WTC11 (cell line): ENCODE data around the gene RCL1. TPM values are rescaled to one million over a fixed set of nuclear protein-coding genes. Genes with fewer than 3 reads are reported as not detected.

Experiments used
- ATAC-seq: fragments of 200-7000 bp; cut with Tn5 transposase; 2 replicates; pipeline ENCODE4 v1.10.0; 2021; ENCODE audit warnings: mild to moderate bottlenecking, moderate library complexity
- CTCF ChIA-PET: fragments of 300-600 bp; sonication (Branson Sonifier 250); formaldehyde crosslinking; loops from one replicate; lab custom pipeline; 2021; ENCODE audit warnings: antibody characterized with exemption; lab: Charles Lee
- POLR2A ChIA-PET: fragments of 350-600 bp; sonication (Branson Sonifier 250); formaldehyde crosslinking; loops from one replicate; lab custom pipeline; 2021; ENCODE audit warnings: antibody characterized with exemption; lab: Charles Lee
- DNase-seq: peaks from one replicate; pipeline ENCODE4 v3.0.0; 2021; ENCODE audit warnings: low spot score
- H3K27ac Mint-ChIP-seq: 2 replicates; pipeline ENCODE4 v1.8.0; 2021; ENCODE audit warnings: mixed read lengths
- H3K27me3 Mint-ChIP-seq: 2 replicates; pipeline ENCODE4 v1.8.0; 2021; ENCODE audit warnings: low read depth, mild to moderate bottlenecking, moderate library complexity, mixed read lengths
- H3K36me3 Mint-ChIP-seq: 2 replicates; pipeline ENCODE4 v1.8.0; 2021; ENCODE audit warnings: mixed read lengths
- H3K4me1 Mint-ChIP-seq: 2 replicates; pipeline ENCODE4 v1.8.0; 2022; ENCODE audit warnings: mixed read lengths
- H3K4me3 Mint-ChIP-seq: 2 replicates; pipeline ENCODE4 v1.8.0; 2021; ENCODE audit warnings: mild to moderate bottlenecking, moderate library complexity, mixed read lengths
- H3K9me3 Mint-ChIP-seq: 2 replicates; pipeline ENCODE4 v1.8.0; 2021; ENCODE audit warnings: mixed read lengths
- FOXJ3 ChIP-seq: sonication (generic); formaldehyde crosslinking; IDR thresholded peaks from 2 replicates; pipeline ENCODE4 v1.9.0; 2021; ENCODE audit warnings: missing genetic modification reagents, mild to moderate bottlenecking, borderline replicate concordance
- GTF2I ChIP-seq: fragments of 250-450 bp; sonication (Bioruptor Pico); conservative IDR thresholded peaks from 2 replicates; pipeline ENCODE4 v1.4.0; 2021; ENCODE audit warnings: mild to moderate bottlenecking
- NFATC4 ChIP-seq: fragments of 250-450 bp; sonication (Bioruptor Pico); IDR thresholded peaks from 2 replicates; pipeline ENCODE4 v1.9.0; 2021; ENCODE audit warnings: mild to moderate bottlenecking
- SMAD3 ChIP-seq: sonication (generic); formaldehyde crosslinking; IDR thresholded peaks from 2 replicates; pipeline ENCODE4 v1.8.0; 2022; ENCODE audit warnings: missing genetic modification reagents, mild to moderate bottlenecking, borderline replicate concordance
- SOX15 ChIP-seq: fragments of 250-450 bp; sonication (Bioruptor Pico); IDR thresholded peaks from 2 replicates; pipeline ENCODE4 v1.9.0; 2021; ENCODE audit warnings: mild to moderate bottlenecking
- TEAD1 ChIP-seq: sonication (generic); formaldehyde crosslinking; IDR thresholded peaks from 2 replicates; pipeline ENCODE4 v1.8.0; 2022; ENCODE audit warnings: mild to moderate bottlenecking, missing genetic modification reagents
- ZNF138 ChIP-seq: sonication (generic); formaldehyde crosslinking; conservative IDR thresholded peaks from 2 replicates; pipeline ENCODE4 v1.8.1; 2022; ENCODE audit warnings: mild to moderate bottlenecking, moderate library complexity, missing genetic modification reagents
- ZNF263 ChIP-seq: sonication (generic); formaldehyde crosslinking; IDR thresholded peaks from 2 replicates; pipeline ENCODE4 v1.8.1; 2022; ENCODE audit warnings: low read depth, mild to moderate bottlenecking, moderate library complexity, missing genetic modification reagents
- total RNA-seq: library from RNA; stranded (reverse); gene quantifications from 3 replicates; pipeline ENCODE4 v1.2.3, GENCODE V29; 2021
- TF ChIP-seq, protein P1 (sequence below): fragments of 250-450 bp; sonication (Bioruptor Pico); IDR thresholded peaks from 2 replicates; pipeline ENCODE4 v1.8.0; 2021; ENCODE audit warnings: mild to moderate bottlenecking
- TF ChIP-seq, protein P2 (sequence below): sonication (generic); formaldehyde crosslinking; IDR thresholded peaks from 2 replicates; pipeline ENCODE4 v1.8.0; 2023; ENCODE audit warnings: missing genetic modification reagents
- TF ChIP-seq, protein P3 (sequence below): sonication (generic); formaldehyde crosslinking; IDR thresholded peaks from 2 replicates; pipeline ENCODE4 v1.8.0; 2022; ENCODE audit warnings: missing genetic modification reagents
- TF ChIP-seq, protein P4 (sequence below): sonication (generic); formaldehyde crosslinking; IDR thresholded peaks from 2 replicates; pipeline ENCODE4 v1.8.0; 2022; ENCODE audit warnings: mild to moderate bottlenecking, missing genetic modification reagents

RCL1 gene
- total RNA-seq, 1 experiment from 2014 or later, result 27.2 TPM

DNA sequence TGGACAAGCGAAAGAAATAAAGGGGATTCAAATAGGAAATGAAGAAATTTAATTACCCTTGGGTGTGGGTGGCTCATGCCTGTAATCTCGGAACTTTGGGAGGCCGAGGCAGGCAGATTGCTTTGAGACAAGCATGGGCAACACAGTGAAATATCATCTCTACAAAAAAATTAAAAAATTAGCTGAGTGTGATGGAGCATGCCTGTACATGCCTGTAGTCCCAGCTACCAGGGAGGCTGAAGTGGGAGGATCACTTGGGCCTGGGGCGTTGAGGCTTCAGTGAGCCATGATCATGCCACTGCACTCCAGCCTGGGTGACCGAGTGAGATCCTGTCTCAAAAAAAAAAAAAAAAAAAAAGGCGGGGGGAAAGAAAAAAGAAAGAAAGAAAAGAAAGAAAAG lies 4.0 kb upstream of the RCL1 start:
- H3K9me3 Mint-ChIP-seq, result no peaks in the 10 kb centered on the region
- DNase-seq, result no peak
- peaks cover 20% of the 10 kb centered on the region for H3K4me1 Mint-ChIP-seq
- H3K27me3 Mint-ChIP-seq, result peaks cover 5% of the 10 kb centered on the region
- H3K36me3 Mint-ChIP-seq, result no peaks in the 10 kb centered on the region
- POLR2A ChIA-PET, result no interaction called here
- no peak for ATAC-seq
- H3K4me3 Mint-ChIP-seq, result no peak overlapping the region
- CTCF ChIA-PET, result interaction anchor here (0.7 to 1.5 kb wide), 2 partner anchors 8 to 25 kb away, joined by 3 to 4 read pairs; no protein-coding TSS in a partner anchor
- no peak overlapping the region for H3K27ac Mint-ChIP-seq
- TF ChIP-seq SOX15 (CRISPR knock-in tag), result no peak
- no peak for TF ChIP-seq NFATC4 (CRISPR knock-in tag)
- no peak for TF ChIP-seq ZNF263 (CRISPR knock-in tag)
- TF ChIP-seq, protein P1, sequence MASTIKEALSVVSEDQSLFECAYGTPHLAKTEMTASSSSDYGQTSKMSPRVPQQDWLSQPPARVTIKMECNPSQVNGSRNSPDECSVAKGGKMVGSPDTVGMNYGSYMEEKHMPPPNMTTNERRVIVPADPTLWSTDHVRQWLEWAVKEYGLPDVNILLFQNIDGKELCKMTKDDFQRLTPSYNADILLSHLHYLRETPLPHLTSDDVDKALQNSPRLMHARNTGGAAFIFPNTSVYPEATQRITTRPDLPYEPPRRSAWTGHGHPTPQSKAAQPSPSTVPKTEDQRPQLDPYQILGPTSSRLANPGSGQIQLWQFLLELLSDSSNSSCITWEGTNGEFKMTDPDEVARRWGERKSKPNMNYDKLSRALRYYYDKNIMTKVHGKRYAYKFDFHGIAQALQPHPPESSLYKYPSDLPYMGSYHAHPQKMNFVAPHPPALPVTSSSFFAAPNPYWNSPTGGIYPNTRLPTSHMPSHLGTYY (CRISPR knock-in tag), result no peak
- TF ChIP-seq FOXJ3 (CRISPR knock-in tag), result no peak
- no peak for TF ChIP-seq TEAD1 (CRISPR knock-in tag)
- TF ChIP-seq GTF2I (CRISPR knock-in tag), result no peak

DNA sequence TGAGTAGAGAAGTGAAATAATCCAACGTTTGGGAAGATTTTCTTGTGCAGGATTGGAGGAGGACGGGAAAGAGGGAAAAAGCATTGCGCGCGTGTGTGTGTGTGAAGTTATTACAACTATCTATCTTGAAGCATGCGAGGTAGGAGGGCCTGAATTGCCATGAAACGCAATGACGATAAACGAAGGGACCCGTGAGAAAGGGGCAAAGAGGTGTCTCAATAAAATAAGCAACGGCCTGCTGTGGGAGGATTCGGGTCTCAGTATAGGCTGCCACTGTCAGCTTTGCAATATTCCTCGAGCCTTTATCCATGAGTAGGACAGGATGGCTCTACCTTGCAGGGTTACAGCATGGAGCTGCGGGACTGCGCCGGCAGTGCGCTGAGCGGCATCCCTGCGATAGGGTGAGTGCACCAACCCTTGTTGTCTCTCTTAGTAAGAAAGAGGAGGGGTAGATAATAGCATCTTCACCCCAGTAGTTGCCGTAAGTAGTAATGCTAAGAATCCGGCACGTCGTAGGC lies 631 bp upstream of the RCL1 start:
- H3K36me3 Mint-ChIP-seq, result peaks cover 13% of the 10 kb centered on the region
- TF ChIP-seq, protein P2, sequence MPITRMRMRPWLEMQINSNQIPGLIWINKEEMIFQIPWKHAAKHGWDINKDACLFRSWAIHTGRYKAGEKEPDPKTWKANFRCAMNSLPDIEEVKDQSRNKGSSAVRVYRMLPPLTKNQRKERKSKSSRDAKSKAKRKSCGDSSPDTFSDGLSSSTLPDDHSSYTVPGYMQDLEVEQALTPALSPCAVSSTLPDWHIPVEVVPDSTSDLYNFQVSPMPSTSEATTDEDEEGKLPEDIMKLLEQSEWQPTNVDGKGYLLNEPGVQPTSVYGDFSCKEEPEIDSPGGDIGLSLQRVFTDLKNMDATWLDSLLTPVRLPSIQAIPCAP (CRISPR knock-in tag), result no peak
- peak; percentile 25; the same call in 1 of the 2 replicates for TF ChIP-seq SMAD3 (CRISPR knock-in tag)
- TF ChIP-seq, protein P3, sequence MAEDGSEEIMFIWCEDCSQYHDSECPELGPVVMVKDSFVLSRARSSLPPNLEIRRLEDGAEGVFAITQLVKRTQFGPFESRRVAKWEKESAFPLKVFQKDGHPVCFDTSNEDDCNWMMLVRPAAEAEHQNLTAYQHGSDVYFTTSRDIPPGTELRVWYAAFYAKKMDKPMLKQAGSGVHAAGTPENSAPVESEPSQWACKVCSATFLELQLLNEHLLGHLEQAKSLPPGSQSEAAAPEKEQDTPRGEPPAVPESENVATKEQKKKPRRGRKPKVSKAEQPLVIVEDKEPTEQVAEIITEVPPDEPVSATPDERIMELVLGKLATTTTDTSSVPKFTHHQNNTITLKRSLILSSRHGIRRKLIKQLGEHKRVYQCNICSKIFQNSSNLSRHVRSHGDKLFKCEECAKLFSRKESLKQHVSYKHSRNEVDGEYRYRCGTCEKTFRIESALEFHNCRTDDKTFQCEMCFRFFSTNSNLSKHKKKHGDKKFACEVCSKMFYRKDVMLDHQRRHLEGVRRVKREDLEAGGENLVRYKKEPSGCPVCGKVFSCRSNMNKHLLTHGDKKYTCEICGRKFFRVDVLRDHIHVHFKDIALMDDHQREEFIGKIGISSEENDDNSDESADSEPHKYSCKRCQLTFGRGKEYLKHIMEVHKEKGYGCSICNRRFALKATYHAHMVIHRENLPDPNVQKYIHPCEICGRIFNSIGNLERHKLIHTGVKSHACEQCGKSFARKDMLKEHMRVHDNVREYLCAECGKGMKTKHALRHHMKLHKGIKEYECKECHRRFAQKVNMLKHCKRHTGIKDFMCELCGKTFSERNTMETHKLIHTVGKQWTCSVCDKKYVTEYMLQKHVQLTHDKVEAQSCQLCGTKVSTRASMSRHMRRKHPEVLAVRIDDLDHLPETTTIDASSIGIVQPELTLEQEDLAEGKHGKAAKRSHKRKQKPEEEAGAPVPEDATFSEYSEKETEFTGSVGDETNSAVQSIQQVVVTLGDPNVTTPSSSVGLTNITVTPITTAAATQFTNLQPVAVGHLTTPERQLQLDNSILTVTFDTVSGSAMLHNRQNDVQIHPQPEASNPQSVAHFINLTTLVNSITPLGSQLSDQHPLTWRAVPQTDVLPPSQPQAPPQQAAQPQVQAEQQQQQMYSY (CRISPR knock-in tag), result 0 out of 2 replicates have a peak, but pooled peaks have one; percentile 2
- H3K4me1 Mint-ChIP-seq, result peaks cover 30% of the 10 kb centered on the region
- H3K4me3 Mint-ChIP-seq, result peak overlapping the region; percentile 75
- no peak for DNase-seq
- H3K9me3 Mint-ChIP-seq, result peaks cover 15% of the 10 kb centered on the region
- POLR2A ChIA-PET, result interaction anchor here (1.0 to 3.3 kb wide), 4 partner anchors 22 to 79 kb away, joined by 3 to 16 read pairs (median 3); partner anchors contain the start of gene AK3
- ATAC-seq, result peak; percentile 57
- peaks cover 5% of the 10 kb centered on the region for H3K27me3 Mint-ChIP-seq
- H3K27ac Mint-ChIP-seq, result peak overlapping the region; percentile 85
- CTCF ChIA-PET, result interaction anchor here (0.6 to 4.5 kb wide), 5 partner anchors 12 to 808 kb away, joined by 3 to 24 read pairs (median 3); no protein-coding TSS in a partner anchor

DNA sequence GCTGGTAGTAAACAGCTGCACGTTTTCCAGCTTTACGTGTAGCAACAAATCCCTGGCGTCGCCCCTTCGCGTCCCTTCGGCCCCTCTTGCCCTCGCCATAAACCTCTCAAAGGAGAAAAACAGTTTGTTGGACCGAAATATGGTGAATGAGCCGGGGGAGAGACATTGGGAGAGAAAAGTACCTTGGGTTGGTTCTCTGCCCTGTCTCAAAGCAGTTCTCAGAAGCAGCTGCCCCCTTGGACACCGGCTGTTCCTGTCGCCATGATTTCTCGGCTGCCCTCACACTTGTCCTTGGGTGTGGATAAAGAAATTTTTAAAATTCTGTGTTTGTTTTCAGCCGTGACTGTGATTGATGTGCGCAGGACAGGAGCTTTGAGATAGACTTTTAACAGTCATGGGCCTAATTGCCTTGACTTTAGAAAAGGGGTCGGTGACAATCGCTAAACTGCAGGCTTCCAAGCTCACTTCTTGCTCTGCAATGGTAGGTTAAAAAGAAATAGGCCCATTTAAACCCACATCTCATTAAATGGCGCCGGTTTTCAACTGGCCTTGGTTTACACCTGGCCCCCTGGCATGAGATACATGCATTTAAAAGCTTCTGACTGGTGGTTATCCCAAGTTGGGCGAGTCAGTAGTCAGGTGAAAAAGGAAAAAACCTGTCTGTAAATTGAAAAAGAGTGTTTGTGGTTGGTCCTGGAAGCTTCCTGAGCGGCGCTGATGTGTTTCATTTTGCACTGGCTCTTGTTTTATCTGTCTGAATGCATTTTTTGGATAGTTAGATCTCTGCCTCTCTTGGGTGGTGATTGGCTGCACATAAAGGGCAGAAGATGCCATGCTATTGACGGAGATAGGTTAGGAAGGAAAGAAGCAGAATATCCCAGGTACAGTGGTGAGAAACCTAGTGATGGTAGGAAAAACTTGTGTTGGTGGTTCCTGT lies 983 bp downstream of the RCL1 start:
- peaks cover 44% of the 10 kb centered on the region for H3K4me1 Mint-ChIP-seq
- peak overlapping the region; percentile 88 for H3K27ac Mint-ChIP-seq
- H3K36me3 Mint-ChIP-seq, result peaks cover 15% of the 10 kb centered on the region
- peaks cover 18% of the 10 kb centered on the region for H3K9me3 Mint-ChIP-seq
- CTCF ChIA-PET, result interaction anchor here (1.1 to 4.5 kb wide), 4 partner anchors 12 to 771 kb away, joined by 3 to 24 read pairs (median 4); no protein-coding TSS in a partner anchor
- ATAC-seq (no peak), DNase-seq (no peak)
- peak overlapping the region; percentile 98 for H3K4me3 Mint-ChIP-seq
- peaks cover 5% of the 10 kb centered on the region for H3K27me3 Mint-ChIP-seq
- POLR2A ChIA-PET, result interaction anchor here (1.3 to 3.3 kb wide), 2 partner anchors 52 to 191 kb away, joined by 7 to 16 read pairs; partner anchors contain the start of genes AK3 and JAK2
- TF ChIP-seq, protein P3 (CRISPR knock-in tag), result 0 out of 2 replicates have a peak, but pooled peaks have one; percentile 28
- TF ChIP-seq ZNF138 (CRISPR knock-in tag), result no peak
- TF ChIP-seq, protein P4, sequence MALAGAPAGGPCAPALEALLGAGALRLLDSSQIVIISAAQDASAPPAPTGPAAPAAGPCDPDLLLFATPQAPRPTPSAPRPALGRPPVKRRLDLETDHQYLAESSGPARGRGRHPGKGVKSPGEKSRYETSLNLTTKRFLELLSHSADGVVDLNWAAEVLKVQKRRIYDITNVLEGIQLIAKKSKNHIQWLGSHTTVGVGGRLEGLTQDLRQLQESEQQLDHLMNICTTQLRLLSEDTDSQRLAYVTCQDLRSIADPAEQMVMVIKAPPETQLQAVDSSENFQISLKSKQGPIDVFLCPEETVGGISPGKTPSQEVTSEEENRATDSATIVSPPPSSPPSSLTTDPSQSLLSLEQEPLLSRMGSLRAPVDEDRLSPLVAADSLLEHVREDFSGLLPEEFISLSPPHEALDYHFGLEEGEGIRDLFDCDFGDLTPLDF (CRISPR knock-in tag), result no peak
